HG03097 (cell line): Measurements from ENCODE around the gene SLCO1C1.
"Not testable (repeated sequence)": the region's sequence is repeated elsewhere in the genome, so short reads cannot be mapped to it uniquely, and the experiment has no call there.

Source experiments
- ATAC-seq: cut with Tn5 transposase; IDR thresholded peaks from one replicate; pipeline ENCODE4 v1.9.1; 2021; ENCODE audit not compliant: unreplicated experiment, low FRiP score

SLCO1C1 gene

GRCh38 chr12:20783796-20784357 lies 88.7 kb downstream of the SLCO1C1 start:
- not testable (repeated sequence) for ATAC-seq

- ATAC-seq = no peak
Observed at GRCh38 chr12:20792971-20793370, 97.8 kb downstream of the SLCO1C1 start.

DNA sequence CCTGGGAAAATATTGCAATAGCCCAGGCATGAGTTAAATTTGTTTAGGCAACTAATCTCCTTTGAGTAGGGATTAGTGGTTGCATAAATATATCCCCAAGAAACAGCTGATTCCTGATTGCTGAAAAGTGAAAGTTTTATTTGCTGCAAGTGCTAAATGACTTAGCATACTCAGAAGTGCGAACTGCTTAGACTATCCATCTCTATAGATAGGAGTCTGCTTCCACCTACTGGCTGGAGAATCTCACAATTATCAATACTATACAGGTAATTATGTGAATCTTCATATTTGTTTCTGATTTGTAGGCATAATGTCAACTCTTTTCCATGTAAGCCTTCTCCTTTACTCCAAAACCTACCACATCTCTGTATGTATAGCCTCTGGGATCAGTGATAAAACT lies 103.4 kb downstream of the SLCO1C1 start:
- no peak for ATAC-seq

- ATAC-seq = no peak
Observed at GRCh38 chr12:20800160-20800559, 105.0 kb downstream of the SLCO1C1 start.

DNA sequence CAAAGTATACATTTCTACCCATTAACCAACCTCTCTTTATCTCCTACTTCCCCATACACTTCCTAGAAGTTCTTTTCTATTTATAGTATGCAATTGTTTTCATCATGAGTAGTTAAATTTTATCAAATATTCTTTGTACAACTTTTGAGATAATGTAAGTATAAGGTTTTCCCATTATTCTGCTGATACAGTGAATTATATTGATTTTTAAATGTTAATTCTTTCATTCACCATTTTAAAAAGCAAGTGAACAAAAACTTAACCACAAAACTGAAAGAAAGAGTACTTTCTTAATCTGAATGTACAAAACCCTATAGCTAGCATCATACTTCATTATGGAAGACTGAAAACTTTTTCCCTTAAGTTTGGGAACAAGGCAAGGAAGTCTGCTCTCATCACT lies 105.9 kb downstream of the SLCO1C1 start:
- no peak for ATAC-seq
